Coronary artery (tissue), 2 donors: ENCODE data around the gene POLR2C.

Source experiments
- DNase-seq: peaks from one replicate; pipeline ENCODE4 v3.0.0-alpha.2; 2017; ENCODE audit warnings: low spot score
- H3K27ac ChIP-seq, 2 donors: fragments of 200-600 bp; sonication (generic); one replicate each; pipeline ENCODE4 v1.5.1; 2016 to 2019
- H3K4me3 ChIP-seq: fragments of 200-600 bp; sonication (generic); 2 replicates; pipeline ENCODE4 v1.5.1; 2016; ENCODE audit warnings: mild to moderate bottlenecking, moderate library complexity
- CTCF ChIP-seq: fragments of 200-600 bp; sonication (generic); IDR thresholded peaks from one replicate; pipeline ENCODE4 v1.5.1; 2019; ENCODE audit warnings: antibody characterized with exemption

The POLR2C gene

DNA sequence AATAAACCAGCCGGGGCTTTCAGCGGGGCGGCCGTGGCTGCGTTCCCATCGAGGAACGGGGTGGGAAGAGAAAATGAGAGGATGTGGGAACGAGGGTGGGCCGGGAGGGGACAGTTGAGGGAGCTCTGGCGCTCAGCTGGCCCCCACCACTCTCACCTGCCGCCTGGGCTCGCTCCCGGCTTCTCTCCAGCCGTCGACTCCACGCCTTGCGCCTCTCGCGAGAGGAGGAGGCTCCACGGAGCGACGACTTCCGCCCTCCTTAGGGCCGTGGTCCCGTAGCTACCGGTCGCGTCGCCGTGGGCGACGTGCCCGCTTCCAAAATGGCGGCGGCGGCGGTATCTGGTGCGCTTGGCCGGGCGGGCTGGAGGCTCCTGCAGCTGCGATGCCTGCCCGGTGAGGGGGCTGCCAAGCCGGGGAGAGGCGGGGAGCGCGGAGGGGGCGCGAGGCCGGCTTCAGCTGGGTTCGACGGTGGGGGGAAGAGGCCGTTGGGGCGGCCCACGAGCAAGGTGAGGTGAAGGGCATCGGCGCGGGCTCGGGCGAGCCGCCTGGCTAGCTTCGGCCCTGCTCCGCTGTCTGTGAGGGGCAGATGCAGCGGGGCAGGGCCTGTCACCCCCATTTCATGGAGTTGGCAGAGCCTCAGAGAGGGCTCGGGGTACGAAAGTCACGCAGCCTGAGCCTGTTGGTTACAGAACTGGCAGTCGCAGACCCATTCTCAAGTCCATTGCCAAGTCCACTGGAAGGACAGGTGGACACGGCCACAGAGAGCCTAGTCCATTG lies 15.1 kb upstream of the POLR2C start, which contains the start of the genes CIAPIN1 and COQ9:
Gene CIAPIN1 (minus strand): TSS at position 200 of the 777 bp plus-strand sequence. CDS start 6,457 bp downstream, outside the sequence.
Gene COQ9 (plus strand): TSS at position 294 of the 777 bp plus-strand sequence. CDS start 27 bp downstream, at position 321.
- Histone ChIP-seq H3K27ac (peak within 1 kb of the TSS; percentile 88 to 89), H3K4me3 (peak within 1 kb of the TSS; percentile 93)
- DNase-seq = peak; percentile 94
- TF ChIP-seq CTCF = no peak

DNA sequence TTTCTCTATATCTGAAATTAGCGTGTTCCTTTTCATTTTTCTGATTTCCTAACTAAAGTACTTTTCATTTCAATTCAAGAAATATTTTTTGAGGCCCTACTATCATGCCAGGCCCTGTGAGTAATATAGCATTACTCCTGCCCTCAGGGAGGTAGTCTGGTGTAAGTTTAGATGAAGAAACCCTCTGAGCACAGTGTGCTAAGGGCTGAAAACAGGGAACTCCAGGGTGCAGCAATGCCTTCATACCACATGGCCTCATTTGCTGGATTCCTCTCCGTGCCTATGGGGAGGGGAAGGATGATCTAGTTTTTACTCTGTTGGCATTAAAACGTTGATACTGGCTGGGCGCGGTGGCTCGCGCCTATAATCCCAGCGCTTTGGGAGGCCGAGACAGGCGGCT lies 10.5 kb upstream of the POLR2C start:
- Histone ChIP-seq H3K4me3 (no peak overlapping the region), H3K27ac (no peak overlapping the region)
- TF ChIP-seq CTCF = no peak
- no peak for DNase-seq

DNA sequence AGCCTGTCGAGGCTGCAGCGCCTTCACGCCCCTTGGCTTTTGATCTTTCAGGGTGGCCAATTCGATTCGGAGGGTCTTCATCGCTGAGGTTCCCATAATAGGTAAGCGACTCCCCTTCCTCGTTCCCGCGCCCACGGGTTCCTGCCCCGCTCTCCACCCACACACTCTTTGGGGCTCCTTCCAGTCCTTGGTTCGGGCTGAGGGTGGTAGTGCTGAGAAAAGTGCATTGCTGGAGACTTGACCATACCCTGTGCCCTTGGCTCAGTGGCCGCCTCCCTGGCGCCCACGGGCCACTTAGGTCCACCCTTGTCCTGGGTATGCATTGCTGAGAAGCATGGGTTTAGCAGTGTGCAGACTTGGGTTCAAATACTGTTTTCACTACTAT lies 491 bp downstream of the POLR2C start:
- Histone ChIP-seq H3K4me3 (peak overlapping the region; percentile 96), H3K27ac (peak overlapping the region; percentile 90 to 94)
- DNase-seq = peak; percentile 64
- TF ChIP-seq CTCF = no peak

- DNase-seq = no peak
- no peak overlapping the region for H3K4me3 ChIP-seq
- no peak for TF ChIP-seq CTCF
These were observed 2.0 kb downstream of the POLR2C start for GRCh38 chr16:57464523-57464922.

DNA sequence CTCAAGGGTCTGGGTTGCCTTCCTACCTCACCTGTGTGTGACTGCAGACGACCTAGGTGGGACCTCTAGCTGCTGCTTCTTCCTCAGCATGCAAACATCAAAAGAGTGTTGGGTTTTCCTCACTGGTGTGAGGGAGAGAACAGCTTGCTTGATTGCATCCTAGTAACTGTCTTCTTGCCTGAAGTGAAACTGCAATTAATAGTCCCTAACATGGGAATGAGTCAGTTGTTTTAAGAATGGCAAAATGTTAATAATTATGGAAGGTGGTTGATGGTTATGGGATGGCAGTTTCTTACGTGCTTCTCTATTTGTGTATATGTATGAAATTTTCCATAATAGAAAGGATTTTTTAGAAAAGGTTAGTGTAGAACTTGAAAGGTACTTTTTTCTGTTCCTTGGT lies 5.9 kb downstream of the POLR2C start:
- H3K27ac ChIP-seq = no peak overlapping the region
- no peak for TF ChIP-seq CTCF
- H3K4me3 ChIP-seq = no peak overlapping the region
- peak; percentile 26 for DNase-seq

More at GRCh38 chr16:57464523-57464922, 2.0 kb downstream of the POLR2C start:
- no peak overlapping the region for H3K27ac ChIP-seq

- H3K4me3 ChIP-seq = no peak overlapping the region
- no peak for TF ChIP-seq CTCF
- no peak overlapping the region for H3K27ac ChIP-seq
- peak; percentile 58 for DNase-seq
These were observed 6.6 kb downstream of the POLR2C start for GRCh38 chr16:57469046-57469445.
